ENCODE results near the gene GLI1. TPM values are rescaled to one million over a fixed set of nuclear protein-coding genes. Genes with fewer than 3 reads are reported as not detected.
A peak's percentile ranks its signal among the peaks of the same experiment; 100 is the strongest.

GLI1 gene
- total and polyA plus RNA-seq, 2 of the 13 experiments (the other 11 are each of a cell fraction or from before 2014, with no cell fraction given) = 0.09 to 0.20 TPM

DNA sequence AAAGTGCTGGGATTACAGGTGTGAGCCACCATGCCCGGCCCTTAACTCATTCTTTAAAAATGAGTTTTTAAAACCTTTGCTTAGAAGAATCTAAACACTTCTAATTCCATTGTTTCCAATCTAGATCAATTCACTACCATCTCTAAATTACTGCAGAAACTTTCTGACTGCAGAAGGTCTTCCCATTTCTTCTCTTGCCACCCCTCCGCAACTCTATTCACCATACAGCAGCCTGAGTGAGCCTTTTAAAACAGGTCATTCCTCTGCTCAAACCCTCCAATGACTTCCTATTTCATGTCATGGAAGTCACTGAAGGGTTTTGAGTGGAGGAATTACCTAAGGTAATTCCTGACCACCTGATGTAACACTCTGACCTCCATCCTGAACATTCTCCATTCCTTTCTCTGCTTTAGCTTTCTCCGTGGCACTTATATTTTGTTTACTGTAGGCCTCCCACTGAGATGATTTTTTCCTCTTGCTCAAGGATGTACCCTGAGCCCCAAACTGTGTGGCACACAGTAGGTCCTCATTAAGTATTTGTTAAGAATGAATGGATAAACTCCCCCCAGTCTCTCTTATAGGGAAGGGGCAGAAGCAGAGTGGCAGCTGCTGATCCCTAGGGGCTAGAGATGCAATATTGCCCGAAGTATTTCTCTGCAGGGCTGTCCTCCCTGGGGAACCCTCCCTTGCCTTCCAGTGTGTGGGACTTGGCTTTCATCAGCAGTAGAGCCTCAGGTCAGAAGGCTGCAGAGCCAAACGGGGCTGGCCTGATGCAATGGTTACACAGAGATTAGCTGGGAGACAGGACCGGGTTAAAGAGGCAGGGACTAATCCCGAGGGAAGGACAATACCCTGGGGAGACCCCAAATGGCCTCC, 59.6 kb downstream of the GLI1 start:
- in situ Hi-C loops (cut with HindIII; ENCODE audit: extremely low pct_ligation_motif_present, low pct_unique_long_range_greater_than_20kb) = no loop called here
- Histone ChIP-seq H3K36me3 (replicated peaks in 1 of 2; ENCODE audit: control insufficient read depth in 1 of 2, insufficient read depth in 2 of 2, low read length in 2 of 2) (peaks cover 17 to 35% of the 10 kb centered on the region in 2 experiments), H4K20me1 (ENCODE audit: insufficient read depth, low read length) (peaks cover 35% of the 10 kb centered on the region), H3K27ac (ENCODE audit: extremely low read length, insufficient read depth, low read length) (peak overlapping the region; percentile 97), H3K4me1 (ENCODE audit: insufficient read depth, low read length) (peaks cover 37% of the 10 kb centered on the region), H3K9ac (ENCODE audit: insufficient read depth, low read depth, low read length) (peak overlapping the region; percentile 100), H3K4me3 (replicated peaks in 1 of 3; ENCODE audit: insufficient read depth in 1 of 3, low read depth in 2 of 3, low read length in 3 of 3) (peak overlapping the region; percentile 70 to 99 (median 97)), H2AFZ (ENCODE audit: low read length) (no peak overlapping the region), H3K27me3 (ENCODE audit: control insufficient read depth in 1 of 2, insufficient read depth in 2 of 2, low read length in 2 of 2) (no peaks in the 10 kb centered on the region; a peak in 1 of 5 replicates), H3K4me2 (ENCODE audit: low read depth, low read length) (peak overlapping the region; percentile 85), H3K79me2 (ENCODE audit: insufficient read depth, low read length) (peaks cover 36% of the 10 kb centered on the region), H3K9me3 (ENCODE audit: low read length) (no peaks in the 10 kb centered on the region)
- CTCF ChIA-PET (ENCODE audit: low intra/inter-chr PET ratio, low total read pairs) = no interaction called here
- FAIRE-seq = peak; percentile 42
- peak; percentile 16 for ATAC-seq
- intact Hi-C loops (cut with micrococcal nuclease; ENCODE audit: unreplicated experiment) = no loop called here
- BruUV-seq (replicated peaks) = no TSS peak
- POLR2A ChIA-PET = interaction anchor here (0.7 to 7.8 kb wide), 22 partner anchors 9 to 289 kb away, joined by 3 to 90 read pairs (median 8); partner anchors contain the start of genes ARHGEF25, DCTN2, GLI1 and INHBE
- WGBS (ENCODE audit: low lambda C conversion rate) = 23% methylated on average over 5 of the region's 7 CpGs
- peak; percentile 60 for DNase-seq (ENCODE audit: low spot score)
- TF ChIP-seq PHF21A (CRISPR knock-in tag; IDR thresholded peaks at IDR 0.05) (no peak), DBP (CRISPR knock-in tag; IDR thresholded peaks at IDR 0.05; ENCODE audit: not compliant biosample characterization) (no peak), MYC (CRISPR knock-in tag; IDR thresholded peaks at IDR 0.05; ENCODE audit: borderline replicate concordance) (no peak), ZNF143 (CRISPR knock-in tag; IDR thresholded peaks at IDR 0.05) (no peak), HNF4G (IDR thresholded peaks at IDR 0.05; ENCODE audit: borderline replicate concordance, low read depth, low read length) (no peak), HNF4G (CRISPR knock-in tag; IDR thresholded peaks at IDR 0.05; ENCODE audit: borderline replicate concordance, low read depth) (no peak), EP300 (IDR thresholded peaks at IDR 0.05; ENCODE audit: low read depth in 2 of 2, low read length in 2 of 2) (no peak), EP300 (CRISPR knock-in tag; IDR thresholded peaks at IDR 0.05; ENCODE audit: borderline replicate concordance) (no peak), ZNF558 (CRISPR knock-in tag; IDR thresholded peaks at IDR 0.05; ENCODE audit: borderline replicate concordance) (0 out of 2 replicates have a peak, but pooled peaks have one; percentile 6), ZNF549 (CRISPR knock-in tag; IDR thresholded peaks at IDR 0.05) (no peak), ZNF33A (CRISPR knock-in tag; IDR thresholded peaks at IDR 0.05; ENCODE audit: borderline replicate concordance) (0 out of 2 replicates have a peak, but pooled peaks have one; percentile 43), ZBTB49 (CRISPR knock-in tag; IDR thresholded peaks at IDR 0.05; ENCODE audit: borderline replicate concordance) (no peak), ZNF782 (CRISPR knock-in tag; IDR thresholded peaks at IDR 0.05; ENCODE audit: borderline replicate concordance) (no peak), MEF2D (CRISPR knock-in tag; IDR thresholded peaks at IDR 0.05) (no peak), SNRNP70 (IDR thresholded peaks at IDR 0.05; ENCODE audit: low read depth, low read length) (no peak)
- TF ChIP-seq, protein P1, sequence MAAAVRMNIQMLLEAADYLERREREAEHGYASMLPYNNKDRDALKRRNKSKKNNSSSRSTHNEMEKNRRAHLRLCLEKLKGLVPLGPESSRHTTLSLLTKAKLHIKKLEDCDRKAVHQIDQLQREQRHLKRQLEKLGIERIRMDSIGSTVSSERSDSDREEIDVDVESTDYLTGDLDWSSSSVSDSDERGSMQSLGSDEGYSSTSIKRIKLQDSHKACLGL (CRISPR knock-in tag; IDR thresholded peaks at IDR 0.05) = no peak
- TF ChIP-seq, protein P2, sequence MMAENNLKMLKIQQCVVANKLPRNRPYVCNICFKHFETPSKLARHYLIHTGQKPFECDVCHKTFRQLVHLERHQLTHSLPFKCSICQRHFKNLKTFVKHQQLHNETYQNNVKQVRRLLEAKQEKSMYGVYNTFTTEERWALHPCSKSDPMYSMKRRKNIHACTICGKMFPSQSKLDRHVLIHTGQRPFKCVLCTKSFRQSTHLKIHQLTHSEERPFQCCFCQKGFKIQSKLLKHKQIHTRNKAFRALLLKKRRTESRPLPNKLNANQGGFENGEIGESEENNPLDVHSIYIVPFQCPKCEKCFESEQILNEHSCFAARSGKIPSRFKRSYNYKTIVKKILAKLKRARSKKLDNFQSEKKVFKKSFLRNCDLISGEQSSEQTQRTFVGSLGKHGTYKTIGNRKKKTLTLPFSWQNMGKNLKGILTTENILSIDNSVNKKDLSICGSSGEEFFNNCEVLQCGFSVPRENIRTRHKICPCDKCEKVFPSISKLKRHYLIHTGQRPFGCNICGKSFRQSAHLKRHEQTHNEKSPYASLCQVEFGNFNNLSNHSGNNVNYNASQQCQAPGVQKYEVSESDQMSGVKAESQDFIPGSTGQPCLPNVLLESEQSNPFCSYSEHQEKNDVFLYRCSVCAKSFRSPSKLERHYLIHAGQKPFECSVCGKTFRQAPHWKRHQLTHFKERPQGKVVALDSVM (CRISPR knock-in tag; IDR thresholded peaks at IDR 0.05) = no peak

All from HepG2 (cell line).